ENCODE data around the gene SCN1B. TPM values are rescaled to one million over a fixed set of nuclear protein-coding genes. Genes with fewer than 3 reads are reported as not detected.

The SCN1B gene
- total and polyA plus RNA-seq, 2 of the 13 experiments (the other 11 are each of a cell fraction or from before 2014, with no cell fraction given): 2.7 to 20.1 TPM

GRCh38 chr19:35013041-35013819, 17.0 kb upstream of the SCN1B start (continued):
- TF ChIP-seq NRL (CRISPR knock-in tag; IDR thresholded peaks at IDR 0.05; ENCODE audit: borderline replicate concordance): 0 out of 2 replicates have a peak, but pooled peaks have one; percentile 3
- TF ChIP-seq ZNF773 (CRISPR knock-in tag; IDR thresholded peaks at IDR 0.05; ENCODE audit: borderline replicate concordance): no peak
- no peak for TF ChIP-seq EHMT2 (IDR thresholded peaks at IDR 0.05; ENCODE audit: borderline replicate concordance, low read depth, low read length)
- no peak for TF ChIP-seq ZBTB21 (CRISPR knock-in tag; IDR thresholded peaks at IDR 0.05)
- TF ChIP-seq, protein P1, sequence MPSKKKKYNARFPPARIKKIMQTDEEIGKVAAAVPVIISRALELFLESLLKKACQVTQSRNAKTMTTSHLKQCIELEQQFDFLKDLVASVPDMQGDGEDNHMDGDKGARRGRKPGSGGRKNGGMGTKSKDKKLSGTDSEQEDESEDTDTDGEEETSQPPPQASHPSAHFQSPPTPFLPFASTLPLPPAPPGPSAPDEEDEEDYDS (CRISPR knock-in tag; IDR thresholded peaks at IDR 0.05): no peak
- no peak for TF ChIP-seq ZNF264 (CRISPR knock-in tag; IDR thresholded peaks at IDR 0.05)
- TF ChIP-seq KDM4B (CRISPR knock-in tag; IDR thresholded peaks at IDR 0.05): no peak
- TF ChIP-seq ZNF547 (CRISPR knock-in tag; IDR thresholded peaks at IDR 0.05): 0 out of 2 replicates have a peak, but pooled peaks have one; percentile 49
- no peak for TF ChIP-seq HNRNPLL (IDR thresholded peaks at IDR 0.05; ENCODE audit: low read depth, low read length, poor library complexity, severe bottlenecking)
- no peak for TF ChIP-seq HDAC6 (IDR thresholded peaks at IDR 0.05; ENCODE audit: low read depth, low read length)
- TF ChIP-seq GATAD1 (CRISPR knock-in tag; IDR thresholded peaks at IDR 0.05): no peak
- TF ChIP-seq LCORL (IDR thresholded peaks at IDR 0.05): no peak
- peak; percentile 67; the same call in 1 of the 2 replicates for TF ChIP-seq LCORL (CRISPR knock-in tag; IDR thresholded peaks at IDR 0.05)
- no peak for TF ChIP-seq ZNF232 (CRISPR knock-in tag; IDR thresholded peaks at IDR 0.05; ENCODE audit: borderline replicate concordance)
- TF ChIP-seq ZNF704 (CRISPR knock-in tag; IDR thresholded peaks at IDR 0.05; ENCODE audit: borderline replicate concordance): no peak
- TF ChIP-seq E2F1 (CRISPR knock-in tag; IDR thresholded peaks at IDR 0.05): no peak
- TF ChIP-seq STAG1 (CRISPR knock-in tag; IDR thresholded peaks at IDR 0.05): peak; percentile 93
- TF ChIP-seq ZMYM3 (CRISPR knock-in tag; IDR thresholded peaks at IDR 0.05): no peak
- no peak for TF ChIP-seq ZMAT3 (CRISPR knock-in tag; conservative IDR thresholded peaks at IDR 0.05)
- no peak for TF ChIP-seq KLF12 (CRISPR knock-in tag; IDR thresholded peaks at IDR 0.05; ENCODE audit: borderline replicate concordance)
- TF ChIP-seq ZNF274 (CRISPR knock-in tag; IDR thresholded peaks at IDR 0.05): 0 out of 2 replicates have a peak, but pooled peaks have one; percentile 16
- TF ChIP-seq HNRNPK (IDR thresholded peaks at IDR 0.05; ENCODE audit: low read depth, low read length, poor library complexity, severe bottlenecking): peak; percentile 27
- TF ChIP-seq AKNA (CRISPR knock-in tag; IDR thresholded peaks at IDR 0.05; ENCODE audit: borderline replicate concordance): no peak
